ENCODE data around the gene SFMBT1.

The SFMBT1 gene

DNA sequence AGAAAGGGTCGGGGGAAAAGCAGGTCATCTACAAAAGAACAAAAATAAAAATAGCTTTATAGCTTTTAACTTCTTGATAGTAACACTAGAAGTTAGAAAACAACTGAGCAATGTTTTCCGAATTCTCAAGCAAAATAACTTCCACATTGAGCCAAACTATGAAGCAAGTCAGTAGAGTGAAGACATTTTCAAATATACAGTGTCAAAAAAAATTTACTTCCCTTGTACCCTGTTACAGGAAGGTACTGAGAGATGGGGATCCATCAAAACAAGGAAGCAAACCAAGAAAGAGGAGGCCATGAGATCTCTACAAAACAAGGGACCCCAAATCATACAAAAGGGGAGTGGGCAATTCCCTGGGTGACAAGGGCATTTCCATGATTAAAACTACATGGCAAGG, 121.9 kb downstream of the SFMBT1 start:
- DNase-seq (ENCODE audit: low read depth): no peak

DNA sequence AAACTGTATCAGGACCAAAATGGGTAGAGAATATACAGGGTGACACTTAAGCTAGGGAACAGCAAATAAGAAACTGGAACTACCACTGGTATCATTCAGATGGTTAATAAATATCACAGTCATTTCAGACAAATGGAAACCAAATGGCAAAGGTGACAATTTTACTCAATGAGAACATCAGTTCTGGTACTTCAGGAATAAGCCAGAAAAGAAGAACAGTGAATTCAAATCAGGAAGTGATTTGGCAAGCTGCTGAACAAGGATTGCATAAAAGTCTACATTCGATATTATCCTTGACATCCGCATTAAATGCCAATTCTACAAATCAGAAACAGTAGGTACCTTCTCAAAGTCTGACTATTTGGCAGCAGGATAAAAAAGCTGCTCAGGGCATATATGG, 125.0 kb downstream of the SFMBT1 start:
- no peak for DNase-seq (ENCODE audit: low read depth)

DNA sequence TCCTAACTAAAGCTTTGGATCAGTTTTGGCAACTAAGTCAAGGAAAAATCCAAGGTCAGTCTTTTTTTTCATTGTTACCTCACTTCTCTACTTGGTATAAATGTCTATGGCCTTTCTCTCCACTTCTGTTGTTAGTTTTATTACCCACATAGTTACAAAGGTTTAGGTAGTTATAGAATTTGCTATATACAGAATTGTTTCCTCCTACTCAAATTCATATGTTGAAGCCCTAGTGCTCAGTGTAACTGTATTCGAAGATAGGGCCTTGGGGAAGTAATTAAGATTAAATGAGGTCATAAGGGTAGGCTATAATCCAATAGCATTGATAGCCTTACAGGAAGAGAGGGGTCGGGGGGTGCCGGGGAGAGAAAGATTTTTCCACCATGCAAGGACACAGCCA, 128.8 kb downstream of the SFMBT1 start:
- no peak for DNase-seq (ENCODE audit: low read depth)

DNA sequence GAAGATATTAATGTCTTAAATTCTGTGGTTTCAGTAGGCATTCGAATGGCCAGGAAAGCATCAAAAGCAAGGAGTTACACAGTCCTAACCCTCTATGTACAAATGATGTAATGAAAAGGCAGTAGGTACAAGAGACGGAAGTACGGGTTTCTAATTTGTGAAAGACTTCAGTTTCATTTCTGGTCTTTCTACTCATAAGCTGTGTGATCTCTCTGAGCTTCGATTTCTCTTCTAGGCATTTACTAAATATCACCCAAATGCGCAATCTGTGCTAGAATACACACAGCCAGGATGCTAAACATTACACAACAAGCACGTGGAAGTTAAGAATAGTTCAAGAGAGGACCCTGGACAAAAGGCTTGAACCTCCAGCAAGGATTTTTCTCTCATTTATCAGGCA, 130.6 kb downstream of the SFMBT1 start:
- DNase-seq (ENCODE audit: low read depth): no peak

DNA sequence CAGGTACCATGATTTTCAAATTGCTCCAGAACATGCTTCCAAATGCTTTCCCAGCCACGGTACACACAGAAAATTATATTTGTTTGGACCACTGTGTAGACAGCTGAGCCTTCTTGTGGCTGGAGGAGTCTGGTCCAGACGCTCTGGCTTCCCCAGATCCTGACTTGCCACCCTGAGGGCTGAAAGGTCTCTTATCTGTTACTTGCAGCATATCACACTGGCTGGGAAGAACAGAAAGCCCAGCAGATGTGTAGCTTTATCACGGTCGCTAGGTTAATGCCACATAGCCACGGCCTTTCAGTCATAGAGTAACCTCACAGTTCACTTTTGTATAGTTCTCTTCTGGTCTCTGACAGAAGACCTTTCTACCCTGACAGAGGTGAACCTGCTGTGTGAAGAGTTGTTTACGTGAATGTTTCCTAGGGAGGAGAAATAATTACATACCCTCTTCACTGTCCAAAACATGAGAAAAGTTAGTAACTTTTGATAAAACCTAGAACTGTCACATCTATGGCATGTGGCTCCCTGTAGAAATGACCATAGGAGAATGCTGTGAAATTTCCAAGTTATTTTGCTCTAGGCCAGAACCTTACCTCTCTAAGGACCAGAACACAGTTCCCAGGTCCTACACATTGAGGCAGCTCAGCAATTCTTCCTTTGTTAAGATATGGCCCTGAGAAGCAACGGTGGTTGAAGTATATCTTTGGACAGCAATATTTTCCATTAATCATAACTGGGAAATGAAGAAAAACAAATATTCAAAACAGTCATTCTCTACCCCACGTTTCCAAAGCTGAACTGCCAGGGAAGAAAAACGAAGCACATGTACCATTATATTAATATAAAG, 132.8 kb downstream of the SFMBT1 start:
- no peak for DNase-seq (ENCODE audit: low read depth)

DNA sequence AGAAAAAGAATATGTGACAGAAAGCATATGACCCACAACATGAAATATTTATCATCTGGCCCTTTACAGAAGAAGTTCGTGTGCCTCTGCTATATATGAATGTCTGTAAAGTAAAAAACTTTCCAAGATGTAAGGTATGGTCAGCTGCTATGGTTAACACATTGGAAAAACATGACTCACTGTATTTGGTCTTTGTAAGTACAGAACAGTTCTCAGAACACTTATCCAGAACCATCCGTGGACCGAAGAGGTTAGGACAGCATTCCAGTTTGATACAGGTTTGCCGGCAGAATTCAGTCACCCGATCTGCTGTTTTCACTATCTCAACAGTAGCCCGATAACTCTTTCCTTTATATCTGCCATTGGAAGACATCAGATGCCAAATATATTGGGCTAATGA, 135.1 kb downstream of the SFMBT1 start:
- DNase-seq (ENCODE audit: low read depth): no peak

DNA sequence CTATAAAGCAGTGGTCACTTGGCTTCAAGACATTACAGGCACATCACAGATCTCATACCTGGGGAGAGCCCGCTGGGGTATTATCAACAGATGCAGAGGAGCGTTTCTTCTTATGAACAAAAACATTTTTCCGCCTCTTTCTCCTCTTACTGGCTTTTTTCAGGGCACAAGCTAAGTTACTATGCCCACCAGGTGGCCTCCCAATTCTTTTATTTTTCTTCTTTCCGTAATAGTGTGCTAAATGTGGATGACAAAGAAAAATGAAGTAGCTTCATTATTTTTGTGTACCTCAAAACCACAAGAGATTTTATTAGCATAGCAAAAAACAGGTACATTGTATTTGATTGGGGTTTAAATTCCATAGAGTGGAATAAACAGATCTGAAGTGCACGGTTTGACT, 138.4 kb downstream of the SFMBT1 start:
- DNase-seq (ENCODE audit: low read depth): no peak

DNA sequence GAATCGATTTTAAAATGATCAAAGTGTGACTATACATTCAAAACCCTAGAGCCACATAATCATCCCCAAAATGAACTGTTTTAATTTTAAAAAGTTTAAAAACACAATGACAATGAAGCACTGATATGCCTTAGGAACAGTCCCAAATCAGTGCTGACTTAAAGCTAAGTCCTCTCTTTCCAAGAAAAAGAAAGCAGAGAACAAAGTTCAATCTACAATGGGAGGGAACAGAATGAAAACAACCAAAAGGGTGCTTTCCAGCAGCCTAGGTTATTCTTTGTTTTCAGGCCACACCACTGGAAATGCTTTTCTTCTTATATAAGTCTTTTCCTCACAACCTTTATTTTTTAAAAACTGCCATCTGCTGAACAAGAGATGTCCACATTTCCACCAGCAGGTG, 141.3 kb downstream of the SFMBT1 start:
- no peak for DNase-seq (ENCODE audit: low read depth)

DNA sequence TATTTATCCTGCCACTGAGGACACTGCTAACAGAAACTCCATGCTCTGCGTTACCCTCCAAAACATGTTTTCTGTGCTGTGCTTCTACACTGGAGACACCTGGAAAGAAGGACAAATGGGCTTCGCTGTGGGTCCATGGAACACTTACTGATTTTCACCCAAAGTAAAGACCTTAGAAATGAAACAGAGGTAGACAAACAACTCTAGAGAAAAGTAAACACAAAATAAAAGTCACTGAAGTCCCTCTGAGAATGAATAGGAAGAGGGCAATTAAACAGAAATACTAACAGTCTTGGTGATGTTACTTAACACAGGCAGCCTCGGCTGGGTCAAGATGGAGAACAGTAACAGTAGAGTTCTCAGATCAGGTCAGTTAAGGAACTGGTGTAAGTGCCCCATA, 141.9 kb downstream of the SFMBT1 start:
- DNase-seq (ENCODE audit: low read depth): no peak

DNA sequence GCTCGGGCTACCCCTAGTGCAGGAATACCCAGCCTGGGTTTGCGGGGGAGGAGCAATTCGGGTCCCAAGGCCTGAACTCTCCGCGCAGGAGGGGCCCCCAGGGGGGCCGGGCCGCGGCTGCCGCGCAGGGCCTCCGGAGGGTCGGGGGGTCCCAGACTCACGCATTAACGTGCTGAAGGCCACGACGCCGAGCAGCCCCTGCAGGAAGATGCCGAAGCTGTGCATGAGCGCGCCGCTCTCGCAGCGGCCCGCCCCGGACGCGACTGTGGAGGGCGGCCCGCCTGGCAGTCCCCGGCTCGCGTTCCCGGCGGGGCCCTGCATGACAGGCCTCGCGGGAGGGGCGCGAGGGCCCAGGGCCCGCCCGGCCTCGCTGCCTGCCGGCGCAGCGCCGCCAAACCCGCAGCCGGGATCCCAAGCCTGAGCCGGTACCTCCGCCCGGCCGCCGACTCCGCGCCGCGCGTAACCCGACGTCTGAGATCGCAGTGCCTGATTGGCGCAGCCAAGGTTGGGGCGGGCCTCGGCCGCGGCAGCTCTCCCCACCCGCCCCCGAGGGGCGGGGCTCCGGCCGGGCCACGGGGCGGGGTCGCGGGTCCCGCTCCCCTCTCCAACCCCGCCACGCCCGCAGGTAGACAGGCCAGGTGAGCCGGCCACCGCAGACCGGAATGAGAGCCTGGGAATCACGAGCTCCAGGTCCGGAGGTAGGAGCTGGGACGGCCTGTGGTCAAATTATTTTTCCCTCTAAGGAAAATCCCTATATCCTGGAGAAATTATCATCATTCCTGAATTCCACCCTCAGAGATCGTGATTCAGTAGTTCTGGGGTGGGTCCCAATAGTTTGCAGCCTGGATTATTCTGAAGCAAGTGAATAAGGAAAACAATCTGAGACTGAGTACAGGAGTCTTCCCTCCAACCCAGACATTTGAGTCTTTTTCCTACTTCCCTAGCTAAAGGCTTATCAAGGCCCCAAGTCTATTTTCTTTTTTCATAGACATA, 148.4 kb downstream of the SFMBT1 start, which contains the start of gene STIMATE:
STIMATE (minus strand) TSS at position 419 of the 993 bp plus-strand sequence; CDS start at position 321, 98 bp downstream.
- peak; percentile 80 for DNase-seq (ENCODE audit: low read depth)

DNA sequence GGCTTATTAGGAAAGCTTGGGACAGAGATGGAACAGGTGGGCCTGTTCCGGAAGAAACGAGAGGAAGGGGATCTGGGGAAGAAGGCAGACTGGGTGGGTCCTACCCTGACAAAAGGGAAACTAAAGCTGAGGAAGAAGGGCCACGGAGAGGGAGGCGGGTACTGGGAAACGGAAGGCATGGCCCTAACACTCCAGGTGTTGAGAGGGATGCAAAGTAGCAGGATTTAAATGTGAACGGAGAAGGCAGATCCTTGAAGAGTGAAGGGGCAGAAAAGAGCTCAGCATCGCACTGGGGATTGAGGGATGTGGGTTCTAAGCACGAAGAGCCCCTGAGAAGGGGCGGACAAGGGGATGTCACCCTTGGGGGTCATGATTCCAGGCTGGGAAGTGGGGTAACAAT, 149.3 kb downstream of the SFMBT1 start:
- DNase-seq (ENCODE audit: low read depth): no peak

DNA sequence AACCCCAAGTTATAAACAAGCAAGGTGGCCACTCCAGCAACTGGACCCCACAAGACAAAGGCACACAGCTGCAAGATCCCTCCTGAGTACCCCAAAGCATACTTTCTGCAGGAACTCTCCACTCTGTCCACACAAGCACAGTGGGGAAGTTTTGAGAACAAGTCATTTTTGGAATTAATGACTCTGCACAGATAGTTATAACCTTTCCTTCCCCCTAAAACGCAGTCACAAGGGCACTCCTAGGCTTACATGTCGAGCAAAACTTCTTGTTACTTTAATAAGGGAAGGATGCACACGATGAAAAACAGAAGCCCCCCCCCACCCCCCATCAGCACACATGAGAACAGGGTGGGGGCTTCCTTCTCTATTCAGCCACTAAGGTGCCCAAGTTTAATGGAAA, 149.7 kb downstream of the SFMBT1 start:
- DNase-seq (ENCODE audit: low read depth): no peak

DNA sequence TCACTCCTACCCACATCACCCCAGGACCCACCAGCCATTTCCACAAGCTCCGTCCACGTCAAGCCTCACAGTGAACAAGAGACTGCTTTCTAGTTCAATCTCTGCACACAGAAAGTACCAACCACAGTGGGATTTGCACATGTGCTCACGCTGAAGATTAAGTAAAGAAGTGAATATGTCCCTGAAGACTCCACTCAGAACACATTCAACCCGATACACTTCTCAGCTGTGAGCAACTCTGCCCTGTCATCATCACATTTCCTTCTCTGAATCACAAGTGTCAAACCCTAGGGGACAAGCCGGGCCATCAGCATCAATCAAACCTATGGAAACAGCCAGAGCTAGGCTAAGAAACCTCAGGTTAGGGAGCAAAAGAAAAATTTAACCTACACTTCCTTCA, 150.5 kb downstream of the SFMBT1 start:
- no peak for DNase-seq (ENCODE audit: low read depth)

DNA sequence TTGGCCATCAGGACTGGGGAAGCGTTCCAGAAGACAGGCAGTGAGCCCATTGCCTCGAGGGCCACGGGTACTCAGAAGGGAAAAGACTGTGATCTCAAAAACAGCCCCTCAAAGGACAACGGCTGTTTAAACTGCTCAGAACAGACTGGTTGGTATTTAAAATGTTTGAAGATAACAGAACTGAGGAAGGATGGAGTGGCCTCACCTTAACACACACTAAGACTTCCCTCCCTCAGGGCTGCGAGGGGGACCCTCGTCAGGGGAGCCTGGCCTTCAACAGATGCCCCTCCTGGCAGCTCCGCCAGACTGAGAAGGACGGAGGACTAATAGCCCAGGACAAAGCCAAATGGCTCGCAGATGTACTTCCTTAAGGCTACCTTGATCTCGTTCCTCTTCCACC, 151.1 kb downstream of the SFMBT1 start:
- DNase-seq (ENCODE audit: low read depth): no peak

DNA sequence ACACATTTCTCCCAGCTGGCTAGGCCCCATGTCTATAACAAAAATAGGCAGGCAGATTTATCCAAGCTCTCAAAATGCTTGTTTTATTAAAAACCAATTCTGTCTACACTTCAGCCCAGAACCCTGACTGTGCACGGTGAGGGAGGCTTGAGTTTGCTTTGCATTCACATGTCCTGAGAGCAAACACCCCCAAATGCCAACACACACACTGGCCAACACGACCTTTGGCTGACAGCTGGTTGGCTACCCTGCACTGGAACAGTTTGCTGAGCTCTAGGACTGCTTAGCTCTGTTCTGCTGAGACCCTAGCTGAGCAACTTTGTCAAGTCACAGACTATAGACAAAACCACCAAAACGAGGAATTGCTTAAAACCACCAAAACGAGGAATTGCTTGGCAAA, 152.2 kb downstream of the SFMBT1 start:
- DNase-seq (ENCODE audit: low read depth): no peak

DNA sequence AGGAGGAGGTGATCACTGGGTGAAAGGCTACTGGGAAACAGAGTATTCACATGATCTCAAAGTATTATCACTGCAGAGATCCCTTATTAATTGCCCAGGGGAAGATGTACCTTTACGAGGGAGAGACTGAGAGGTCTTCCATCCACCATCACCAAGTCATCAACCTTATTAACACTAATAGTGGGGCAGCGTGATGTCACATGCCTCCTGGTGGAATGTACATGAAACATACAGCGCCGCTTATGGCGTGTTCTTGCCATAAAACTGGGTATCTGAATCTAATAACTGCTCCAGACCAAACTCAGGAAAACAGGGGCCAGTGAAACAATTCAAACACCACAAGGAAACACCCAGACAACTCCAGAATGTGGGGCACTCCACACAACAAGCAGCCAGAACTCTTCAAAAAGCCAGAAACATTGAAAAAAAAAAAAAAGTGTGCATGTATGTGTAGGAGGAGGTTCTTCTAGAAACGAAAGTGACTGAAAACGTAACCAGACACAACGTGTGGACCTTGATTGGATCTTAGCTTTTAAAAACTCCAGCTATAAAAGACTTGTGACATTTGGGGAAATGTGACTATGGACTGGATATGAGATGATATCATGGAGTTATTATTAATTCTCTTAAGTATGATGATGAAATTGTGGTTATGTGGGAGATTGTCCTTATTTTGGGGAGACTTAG, 153.1 kb downstream of the SFMBT1 start:
- peak; percentile 41 for DNase-seq (ENCODE audit: low read depth)

DNA sequence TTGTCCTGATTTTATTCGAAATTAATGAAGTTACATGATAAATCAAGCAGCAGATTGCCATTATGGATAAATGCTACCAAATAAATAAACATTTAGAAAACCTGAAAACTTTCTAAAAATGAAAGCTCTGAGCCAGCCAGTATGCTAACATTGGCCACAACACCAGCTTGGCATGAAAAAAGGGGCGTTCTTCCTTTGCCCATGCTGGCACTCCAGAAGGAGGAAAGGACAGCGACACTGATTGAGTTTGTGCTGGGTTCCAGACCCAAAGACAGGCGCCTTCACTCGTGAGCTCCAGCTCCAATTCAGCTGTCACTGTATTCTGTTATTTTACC, 153.6 kb downstream of the SFMBT1 start:
- no peak for DNase-seq (ENCODE audit: low read depth)

DNA sequence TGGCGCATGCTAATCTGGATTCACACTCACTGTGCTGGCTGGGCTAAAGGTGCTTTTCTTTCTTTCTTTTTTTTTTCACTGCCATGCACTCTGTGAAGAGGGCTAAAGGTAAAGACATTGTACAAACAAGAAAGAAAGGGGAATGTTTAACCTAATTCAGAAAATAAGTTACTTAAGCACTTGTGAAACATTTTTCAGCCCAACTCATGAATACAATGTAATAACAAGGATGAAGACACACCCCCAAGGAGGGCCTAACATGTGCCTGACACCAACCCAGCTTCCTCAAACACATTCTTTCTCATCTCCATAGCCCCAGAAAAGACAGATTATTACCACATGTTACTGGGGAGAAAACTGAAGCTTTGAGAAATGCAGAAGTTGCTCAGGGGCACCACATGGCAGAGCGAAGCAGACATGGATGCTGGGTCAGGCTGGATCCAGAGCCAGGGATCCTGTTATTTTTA, 154.2 kb downstream of the SFMBT1 start:
- DNase-seq (ENCODE audit: low read depth): peak; percentile 89

DNA sequence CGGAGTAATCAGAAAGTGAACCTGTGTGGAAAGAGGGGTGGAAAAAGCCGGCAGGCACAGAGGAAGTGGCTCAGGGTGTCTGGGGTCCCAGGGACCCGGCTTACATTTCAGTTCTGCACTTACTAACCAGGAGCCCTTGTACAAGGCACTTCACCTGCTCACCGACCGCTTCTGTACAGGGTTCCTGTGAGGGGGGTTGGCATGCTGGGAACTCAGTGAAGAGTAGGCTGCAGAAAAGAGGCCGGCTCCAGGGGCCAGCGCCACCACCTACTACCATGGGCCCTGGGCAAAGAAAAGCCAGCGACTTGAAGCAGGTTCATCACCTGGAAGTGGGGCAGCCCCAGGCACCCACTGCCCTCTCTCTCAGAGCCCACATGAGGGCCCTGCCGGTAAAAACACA, 154.7 kb downstream of the SFMBT1 start:
- no peak for DNase-seq (ENCODE audit: low read depth)

DNA sequence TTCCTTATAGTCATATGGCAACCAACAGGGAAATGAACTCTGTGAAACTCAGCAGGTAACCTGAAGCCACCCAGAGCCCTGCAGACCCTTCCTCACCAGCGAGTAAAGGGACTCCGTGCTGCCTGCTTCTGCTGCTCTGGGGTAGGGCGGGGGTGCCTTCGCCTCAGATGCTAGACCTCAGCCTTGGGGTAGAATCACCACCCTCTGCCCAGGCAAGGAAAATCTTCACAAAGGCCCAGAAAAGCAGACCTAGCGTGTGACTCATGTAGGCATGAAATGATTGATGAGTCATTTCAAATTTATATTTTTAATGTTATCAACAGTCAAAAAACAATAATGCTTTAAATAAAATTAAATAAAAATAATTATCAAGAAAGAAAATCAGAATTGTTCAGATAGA, 155.1 kb downstream of the SFMBT1 start:
- DNase-seq (ENCODE audit: low read depth): peak; percentile 51

DNA sequence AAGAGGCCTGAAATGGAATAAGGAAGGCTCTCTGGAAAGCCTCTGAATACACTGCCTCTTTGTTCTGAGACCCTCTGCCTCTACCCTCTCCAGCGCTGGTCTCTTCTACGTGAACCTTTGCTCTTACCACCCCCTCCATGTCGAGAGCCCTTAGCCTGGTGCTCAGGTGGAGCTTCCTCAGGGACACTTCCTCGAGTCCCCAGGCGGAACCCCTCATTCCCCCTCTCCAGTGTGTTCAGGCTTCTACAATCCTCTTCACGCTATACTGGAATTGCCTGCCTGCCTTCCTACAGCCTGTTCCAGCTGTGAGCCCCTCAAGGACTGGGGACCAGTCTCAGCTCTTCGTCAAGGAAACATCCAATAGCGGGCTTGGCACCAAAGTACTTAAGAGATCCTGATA, 156.0 kb downstream of the SFMBT1 start:
- no peak for DNase-seq (ENCODE audit: low read depth)

DNA sequence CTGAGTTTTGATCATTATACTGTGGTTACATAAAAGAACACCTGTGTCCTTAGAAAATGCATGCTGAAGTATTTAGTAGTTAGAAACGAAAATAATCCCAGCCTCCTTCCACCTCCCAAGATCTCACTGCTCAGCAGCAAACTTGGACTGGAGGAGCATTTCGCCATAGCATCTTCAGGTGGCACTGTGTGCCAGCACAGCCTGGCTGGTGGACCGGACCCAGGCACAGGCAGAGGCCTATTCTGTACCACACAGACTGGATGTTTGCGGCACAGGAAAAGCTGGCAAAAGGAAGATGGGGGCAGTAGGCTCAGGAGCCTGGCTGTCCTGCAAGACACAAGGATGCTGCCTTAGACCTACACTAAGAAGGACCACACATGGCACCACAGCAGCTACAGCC, 158.7 kb downstream of the SFMBT1 start:
- no peak for DNase-seq (ENCODE audit: low read depth)
